PC-9 (cell line): ENCODE results near the gene HOXC9. TPM values are rescaled to one million over a fixed set of nuclear protein-coding genes. Genes with fewer than 3 reads are reported as not detected.

Experiments used
- BruUV-seq: library from RNA; stranded (reverse); fragments of 400-500 nt; replicated peaks from 2 replicates; lab custom pipeline; 2021; lab: Mats Ljungman, UMichigan
- CTCF ChIA-PET: fragments of 300-600 bp; sonication (Branson Sonifier 250); formaldehyde crosslinking; loops from one replicate; lab custom pipeline; 2022; ENCODE audit warnings: antibody characterized with exemption; lab: Charles Lee
- POLR2A ChIA-PET: fragments of 300-600 bp; sonication (Branson Sonifier 250); formaldehyde crosslinking; loops from one replicate; lab custom pipeline; 2022; ENCODE audit warnings: antibody characterized with exemption; ENCODE audit not compliant: unreplicated experiment; lab: Charles Lee
- DNase-seq, 2 experiments: peaks; one replicate each; pipeline versions ENCODE4 v3.0.0 to v3.0.0-alpha.2; 2015 to 2022; ENCODE audit warnings: mixed read lengths in 1 of 2
- H2AFZ ChIP-seq: fragments of 200-600 bp; sonication (generic); 2 replicates; pipeline ENCODE4 v1.8.1; 2017; ENCODE audit warnings: antibody characterized with exemption
- H3F3A ChIP-seq: fragments of 200-600 bp; sonication (generic); 2 replicates; pipeline ENCODE4 v1.8.1; 2017; ENCODE audit warnings: antibody characterized with exemption, mild to moderate bottlenecking, low read depth; ENCODE audit not compliant: insufficient read depth
- H3K27ac ChIP-seq: fragments of 200-600 bp; sonication (generic); 2 replicates; pipeline ENCODE4 v1.6.1; 2016; ENCODE audit warnings: mixed run types
- H3K27me3 ChIP-seq: fragments of 200-600 bp; sonication (generic); 2 replicates; pipeline ENCODE4 v1.6.1; 2016; ENCODE audit warnings: low read depth, mixed run types; ENCODE audit not compliant: insufficient read depth
- H3K36me3 ChIP-seq: fragments of 200-600 bp; sonication (generic); 2 replicates; pipeline ENCODE4 v1.6.1; 2016; ENCODE audit warnings: low read depth, mixed run types
- H3K4me1 ChIP-seq: fragments of 200-600 bp; sonication (generic); replicated peaks from 2 replicates; pipeline ENCODE4 v1.6.1; 2016; ENCODE audit warnings: mixed run types; ENCODE audit not compliant: insufficient read depth
- H3K4me2 ChIP-seq: fragments of 200-600 bp; sonication (generic); 2 replicates; pipeline ENCODE4 v1.6.1; 2017; ENCODE audit warnings: mixed run types
- H3K4me3 ChIP-seq: fragments of 200-600 bp; sonication (generic); 2 replicates; pipeline ENCODE4 v1.6.1; 2016; ENCODE audit warnings: mixed run types
- H3K79me2 ChIP-seq: fragments of 200-600 bp; sonication (generic); 2 replicates; pipeline ENCODE4 v1.6.1; 2017; ENCODE audit warnings: low read depth, mixed run types
- H3K9me2 ChIP-seq: fragments of 200-600 bp; sonication (generic); 2 replicates; pipeline ENCODE4 v1.8.1; 2017; ENCODE audit warnings: mild to moderate bottlenecking; ENCODE audit not compliant: insufficient read depth
- H3K9me3 ChIP-seq: fragments of 200-600 bp; sonication (generic); 2 replicates; pipeline ENCODE4 v1.8.1; 2016; ENCODE audit warnings: low read depth; ENCODE audit not compliant: insufficient read depth
- H4K20me1 ChIP-seq: fragments of 200-600 bp; sonication (generic); 2 replicates; pipeline ENCODE4 v1.8.1; 2017; ENCODE audit not compliant: insufficient read depth
- CTCF ChIP-seq: fragments of 200-600 bp; sonication (generic); conservative IDR thresholded peaks from 2 replicates; pipeline ENCODE4 v1.6.1; 2017; ENCODE audit warnings: mixed run types, antibody characterized with exemption, mild to moderate bottlenecking, moderate library complexity
- EZH2 ChIP-seq: fragments of 200-600 bp; sonication (generic); IDR thresholded peaks from 2 replicates; pipeline ENCODE4 v1.8.0; 2017; ENCODE audit warnings: antibody characterized with exemption, low read depth
- intact Hi-C: fragments of 100-400 bp; cut with micrococcal nuclease; formaldehyde crosslinking; loops from one replicate; pipeline ENCODE4 v1.10.0; 2022; ENCODE audit not compliant: unreplicated experiment
- total RNA-seq: library from RNA; stranded (reverse); gene quantifications from 2 replicates; pipeline ENCODE4 v1.2.3, GENCODE V29; 2021

Gene HOXC9
- total RNA-seq, 1 experiment from 2014 or later, result 10.2 TPM

DNA sequence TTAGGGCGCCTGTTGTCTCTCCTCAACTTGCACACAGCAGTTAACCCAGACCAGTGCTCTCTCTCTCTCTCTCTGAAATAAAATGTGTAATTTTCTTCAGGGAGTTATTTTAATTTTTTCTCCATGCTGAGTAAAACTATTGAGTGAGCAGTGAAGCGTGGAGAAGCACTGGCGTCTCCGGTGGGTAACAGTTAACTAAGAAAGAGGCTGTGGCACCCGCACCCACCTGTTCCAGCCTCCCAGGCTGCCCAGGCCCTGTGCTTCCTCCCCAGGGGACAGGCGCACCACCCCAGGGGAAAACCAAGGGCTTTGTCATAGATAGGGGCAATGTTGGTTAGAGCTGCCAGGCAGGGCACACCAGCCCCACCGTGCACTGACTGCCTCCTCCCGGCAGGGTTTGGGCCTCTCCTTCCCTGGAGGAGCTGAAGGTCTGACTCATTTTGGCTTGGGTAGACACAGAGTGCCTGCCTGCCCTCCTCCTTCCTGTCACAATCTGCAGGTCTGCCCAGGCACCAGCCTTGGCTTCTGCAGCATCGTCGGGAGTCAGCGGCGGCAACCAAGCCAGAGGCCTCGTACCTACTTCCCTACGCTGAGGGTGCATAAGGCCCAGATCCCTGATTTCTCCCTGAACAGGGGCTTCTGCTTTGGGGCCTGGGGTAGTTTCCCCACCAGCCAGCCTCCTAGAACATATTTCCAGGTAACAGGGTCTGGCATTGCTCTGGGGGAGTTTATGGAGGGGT, 36.8 kb downstream of the HOXC9 start:
- Histone ChIP-seq H3K27ac (no peak overlapping the region), H3K4me1 (0 out of 2 replicates have a peak, but pooled peaks cover 5% of the 10 kb centered on the region), H3F3A (no peaks in the 10 kb centered on the region), H4K20me1 (no peaks in the 10 kb centered on the region), H3K79me2 (no peaks in the 10 kb centered on the region), H3K27me3 (peaks cover 15% of the 10 kb centered on the region), H3K36me3 (no peaks in the 10 kb centered on the region), H3K4me2 (no peak overlapping the region), H3K9me2 (no peaks in the 10 kb centered on the region), H3K4me3 (no peak overlapping the region), H3K9me3 (no peaks in the 10 kb centered on the region), H2AFZ (no peak overlapping the region)
- CTCF ChIA-PET, result no interaction called here
- intact Hi-C loops, result no loop called here
- POLR2A ChIA-PET, result no interaction called here
- no peak for DNase-seq
- BruUV-seq, result no TSS peak
- TF ChIP-seq EZH2 (no peak), CTCF (no peak)

DNA sequence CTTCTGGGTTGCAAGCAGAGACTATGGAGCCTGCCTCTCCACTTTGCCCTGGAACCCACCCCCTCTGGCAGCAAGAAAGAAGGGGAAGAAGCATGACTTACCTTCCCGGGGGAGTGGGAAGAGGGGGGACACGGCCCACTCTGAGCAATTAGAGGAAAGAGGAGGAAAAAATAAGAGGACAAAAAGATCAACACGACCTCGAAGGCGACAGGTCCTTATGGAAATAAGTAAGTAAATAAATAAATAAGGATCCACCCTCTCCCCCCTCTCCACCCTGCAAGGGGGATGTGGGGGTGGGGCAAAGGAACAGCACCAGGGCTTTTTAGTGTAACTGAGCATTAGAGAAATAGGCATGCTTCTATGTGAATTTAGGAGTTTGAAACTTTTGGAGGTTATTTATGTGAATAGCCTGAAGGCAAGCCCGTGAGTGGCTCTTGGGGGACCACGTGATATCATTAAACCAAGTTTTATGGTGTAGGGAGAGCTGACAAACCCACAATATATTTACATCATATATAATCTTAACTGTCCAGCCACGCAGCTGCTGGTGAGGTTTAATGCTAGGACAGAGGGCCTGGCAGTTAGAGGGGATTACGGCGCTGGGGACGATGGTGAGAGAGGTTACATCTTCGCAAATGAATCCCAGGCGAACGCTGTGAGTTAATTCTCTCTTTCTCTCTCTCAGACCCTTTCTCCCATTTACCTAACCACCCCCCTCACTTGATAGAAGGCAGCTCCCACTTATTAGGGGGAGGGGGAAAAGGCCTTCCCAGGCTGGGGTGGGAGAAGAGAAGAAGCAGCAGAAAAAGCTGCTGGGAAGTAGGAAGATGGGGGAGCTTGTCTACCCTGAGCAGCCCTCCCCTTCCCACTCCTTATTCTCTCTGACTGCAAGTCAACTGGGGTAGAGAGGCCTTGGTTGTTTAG, 37.7 kb downstream of the HOXC9 start:
- peaks cover 17% of the 10 kb centered on the region for H3K27me3 ChIP-seq
- DNase-seq, result no peak
- no peaks in the 10 kb centered on the region for H3K9me2 ChIP-seq
- no peak overlapping the region for H3K4me2 ChIP-seq
- H3K36me3 ChIP-seq, result no peaks in the 10 kb centered on the region
- H3F3A ChIP-seq, result no peaks in the 10 kb centered on the region
- H3K4me3 ChIP-seq, result no peak overlapping the region
- ChIA-PET CTCF (no interaction called here), POLR2A (no interaction called here)
- intact Hi-C loops, result no loop called here
- H2AFZ ChIP-seq, result no peak overlapping the region
- H3K4me1 ChIP-seq, result 0 out of 2 replicates have a peak, but pooled peaks cover 5% of the 10 kb centered on the region
- TF ChIP-seq EZH2, result no peak
- TF ChIP-seq CTCF, result no peak
- no peaks in the 10 kb centered on the region for H3K9me3 ChIP-seq
- no peak overlapping the region for H3K27ac ChIP-seq
- no peaks in the 10 kb centered on the region for H3K79me2 ChIP-seq
- H4K20me1 ChIP-seq, result no peaks in the 10 kb centered on the region
- no TSS peak for BruUV-seq

DNA sequence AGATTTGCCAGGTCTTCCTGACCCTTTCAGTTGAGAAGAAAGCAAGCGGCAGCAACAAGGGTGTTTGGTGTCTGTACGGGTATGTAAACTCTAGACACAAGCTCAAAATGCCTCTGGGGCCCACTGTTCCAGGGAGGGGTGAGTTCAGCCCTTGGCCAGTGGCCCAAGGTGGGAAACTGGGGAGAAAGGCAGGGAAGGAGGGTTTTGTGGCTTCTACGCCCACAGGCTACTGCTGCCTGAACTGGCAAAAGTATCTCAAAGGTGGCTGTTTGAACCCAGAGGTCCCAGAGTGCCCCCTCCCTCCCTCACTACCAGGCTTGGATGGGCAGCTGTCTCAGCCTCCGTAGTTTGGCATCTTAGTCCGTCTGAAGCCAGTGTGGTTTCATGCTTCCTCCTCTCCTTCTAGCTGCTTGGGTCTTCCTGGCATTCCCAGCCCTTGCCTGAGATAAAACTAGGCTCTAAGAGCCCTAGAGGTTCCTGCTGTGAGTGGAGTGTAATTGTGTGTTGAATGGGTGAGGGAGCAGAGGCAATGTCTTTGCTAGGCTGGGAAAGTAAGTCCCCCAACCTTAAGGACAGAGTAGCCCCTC, 38.4 kb downstream of the HOXC9 start:
- Histone ChIP-seq H3K4me2 (no peak overlapping the region), H2AFZ (no peak overlapping the region), H3K4me1 (no peaks in the 10 kb centered on the region), H4K20me1 (no peaks in the 10 kb centered on the region), H3K4me3 (no peak overlapping the region), H3K27me3 (peaks cover 25% of the 10 kb centered on the region), H3K79me2 (no peaks in the 10 kb centered on the region), H3K9me3 (no peaks in the 10 kb centered on the region), H3K36me3 (no peaks in the 10 kb centered on the region), H3K27ac (no peak overlapping the region), H3F3A (no peaks in the 10 kb centered on the region), H3K9me2 (no peaks in the 10 kb centered on the region)
- intact Hi-C loops, result no loop called here
- ChIA-PET POLR2A (interaction anchor here (0.5 kb wide), 1 partner anchor 15 kb away, joined by 6 read pairs; the partner anchor contains the start of gene HOXC4), CTCF (interaction anchor here (0.6 kb wide), 1 partner anchor 38 kb away, joined by 3 read pairs; the partner anchor contains the start of gene HOXC9)
- BruUV-seq, result no TSS peak
- TF ChIP-seq EZH2 (no peak), CTCF (no peak)
- no peak for DNase-seq
